Fibroblast of lung (primary cell): Measurements from ENCODE around the gene SUGP2. TPM values are rescaled to one million over a fixed set of nuclear protein-coding genes. Genes with fewer than 3 reads are reported as not detected.
"Not testable (repeated sequence)": the region's sequence is repeated elsewhere in the genome, so short reads cannot be mapped to it uniquely, and the experiment has no call there.

Experiments
- DNase-seq, 2 donors: peaks; one replicate each; pipeline versions ENCODE4 v3.0.0 to v3.0.0-alpha.2; 2010; ENCODE audit warnings: low read depth in 2 of 2
- H2AFZ ChIP-seq: 2 replicates; pipeline ENCODE4 v1.5.1; 2012; ENCODE audit warnings: low read length, control low read depth, inconsistent platforms
- H3K27ac ChIP-seq: 2 replicates; pipeline ENCODE4 v1.5.1; 2011; ENCODE audit warnings: low read length, control low read depth; ENCODE audit not compliant: insufficient read depth
- H3K27me3 ChIP-seq: 2 replicates; pipeline ENCODE4 v1.5.1; 2011; ENCODE audit warnings: mild to moderate bottlenecking, low read length; ENCODE audit not compliant: control insufficient read depth, insufficient read depth
- H3K36me3 ChIP-seq: 2 replicates; pipeline ENCODE4 v1.5.1; 2011; ENCODE audit warnings: low read length; ENCODE audit not compliant: control insufficient read depth, insufficient read depth
- H3K4me1 ChIP-seq: 2 replicates; pipeline ENCODE4 v1.5.1; 2011; ENCODE audit warnings: low read length; ENCODE audit not compliant: control insufficient read depth, insufficient read depth; ENCODE audit errors: extremely low read depth
- H3K4me2 ChIP-seq: 2 replicates; pipeline ENCODE4 v1.5.1; 2011; ENCODE audit warnings: low read length, control low read depth; ENCODE audit not compliant: insufficient read depth; ENCODE audit errors: extremely low read depth
- H3K4me3 ChIP-seq, 4 experiments: fragments of 200-600 bp in 1 of 4; sonication (generic) in 1 of 4; replicated peaks in 1 of 4; 2 replicates each; pipeline ENCODE4 v1.5.1; 2011 to 2016; ENCODE audit warnings: low read length in 4 of 4, low read depth in 3 of 4, mild to moderate bottlenecking in 3 of 4, control low read depth in 2 of 4, inconsistent platforms in 1 of 4, mixed read lengths in 1 of 4; ENCODE audit not compliant: insufficient read depth in 1 of 4; ENCODE audit errors: control extremely low read depth in 1 of 4
- H3K79me2 ChIP-seq: 2 replicates; pipeline ENCODE4 v1.5.1; 2012; ENCODE audit warnings: mild to moderate bottlenecking, low read length, inconsistent platforms; ENCODE audit not compliant: control insufficient read depth, insufficient read depth
- H3K9ac ChIP-seq: 2 replicates; pipeline ENCODE4 v1.5.1; 2011; ENCODE audit warnings: mild to moderate bottlenecking, low read length, control low read depth; ENCODE audit not compliant: insufficient read depth
- H3K9me3 ChIP-seq: 2 replicates; pipeline ENCODE4 v1.5.1; 2012; ENCODE audit warnings: low read depth, low read length; ENCODE audit not compliant: control insufficient read depth, insufficient read depth
- H4K20me1 ChIP-seq: 2 replicates; pipeline ENCODE4 v1.5.1; 2011; ENCODE audit warnings: low read length; ENCODE audit not compliant: control insufficient read depth, insufficient read depth; ENCODE audit errors: extremely low read depth
- EZH2 ChIP-seq: IDR thresholded peaks from 2 replicates; pipeline ENCODE4 v1.5.1; 2012; ENCODE audit warnings: low read length, control low read depth, mild to moderate bottlenecking; ENCODE audit errors: missing control alignments
- polyA plus RNA-seq, 2 donors: library from polyadenylated mRNA; depleted of rRNA in 1 of 2; stranded (reverse) in 1 of 2; unstranded in 1 of 2; fragments of >200 nt; gene quantifications; 2 replicates each; pipeline ENCODE4 v1.2.1, GENCODE V29; 2011 to 2012; ENCODE audit warnings: missing spikeins in 1 of 2
- total RNA-seq: library from RNA; depleted of rRNA; stranded (reverse); fragments of >200 nt; gene quantifications from 2 replicates; pipeline ENCODE4 v1.2.1, GENCODE V29; 2014
- TF ChIP-seq, protein P1 (sequence below), 2 donors: IDR thresholded peaks in 1 of 2; conservative IDR thresholded peaks in 1 of 2; 1 replicate in 1 of 2; 2 replicates in 1 of 2; pipeline ENCODE4 v1.5.1; 2011 to 2012; ENCODE audit warnings: low read length in 2 of 2, control low read depth in 1 of 2, inconsistent platforms in 1 of 2, low read depth in 1 of 2, mild to moderate bottlenecking in 1 of 2

SUGP2 gene
- total and polyA plus RNA-seq, 2 donors (not counting 1 experiment from before 2014, with no cell fraction given), result 29.2 to 31.4 TPM

DNA sequence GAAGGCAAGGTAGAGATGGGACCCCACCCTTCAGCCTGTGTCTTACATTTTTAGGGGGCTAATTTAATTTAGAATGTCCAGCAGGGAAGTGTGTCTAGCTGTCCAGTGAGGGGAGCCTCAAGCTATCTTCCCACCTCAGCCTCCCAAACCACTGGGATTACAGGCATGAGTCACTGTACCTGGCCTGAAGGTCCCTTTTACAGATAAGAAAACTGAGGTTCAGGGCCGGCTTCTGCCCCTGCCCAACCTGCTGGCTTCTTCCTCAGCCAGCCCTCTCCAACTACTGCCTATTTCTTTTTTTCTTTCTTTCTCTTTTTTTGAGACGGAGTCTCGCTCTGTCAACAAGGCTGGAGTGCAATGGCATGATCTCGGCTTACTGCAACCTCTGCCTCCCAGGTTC is 72.9 kb downstream of the SUGP2 start:
- Histone ChIP-seq H3K27ac (no peak overlapping the region), H3K9me3 (no peaks in the 10 kb centered on the region), H3K36me3 (no peaks in the 10 kb centered on the region), H3K4me3 (no peak overlapping the region), H4K20me1 (no peaks in the 10 kb centered on the region), H3K27me3 (peaks cover 3% of the 10 kb centered on the region), H3K4me2 (no peak overlapping the region), H3K9ac (no peak overlapping the region), H2AFZ (no peak overlapping the region), H3K4me1 (no peaks in the 10 kb centered on the region), H3K79me2 (no peaks in the 10 kb centered on the region)
- TF ChIP-seq EZH2, result no peak
- TF ChIP-seq, protein P1, sequence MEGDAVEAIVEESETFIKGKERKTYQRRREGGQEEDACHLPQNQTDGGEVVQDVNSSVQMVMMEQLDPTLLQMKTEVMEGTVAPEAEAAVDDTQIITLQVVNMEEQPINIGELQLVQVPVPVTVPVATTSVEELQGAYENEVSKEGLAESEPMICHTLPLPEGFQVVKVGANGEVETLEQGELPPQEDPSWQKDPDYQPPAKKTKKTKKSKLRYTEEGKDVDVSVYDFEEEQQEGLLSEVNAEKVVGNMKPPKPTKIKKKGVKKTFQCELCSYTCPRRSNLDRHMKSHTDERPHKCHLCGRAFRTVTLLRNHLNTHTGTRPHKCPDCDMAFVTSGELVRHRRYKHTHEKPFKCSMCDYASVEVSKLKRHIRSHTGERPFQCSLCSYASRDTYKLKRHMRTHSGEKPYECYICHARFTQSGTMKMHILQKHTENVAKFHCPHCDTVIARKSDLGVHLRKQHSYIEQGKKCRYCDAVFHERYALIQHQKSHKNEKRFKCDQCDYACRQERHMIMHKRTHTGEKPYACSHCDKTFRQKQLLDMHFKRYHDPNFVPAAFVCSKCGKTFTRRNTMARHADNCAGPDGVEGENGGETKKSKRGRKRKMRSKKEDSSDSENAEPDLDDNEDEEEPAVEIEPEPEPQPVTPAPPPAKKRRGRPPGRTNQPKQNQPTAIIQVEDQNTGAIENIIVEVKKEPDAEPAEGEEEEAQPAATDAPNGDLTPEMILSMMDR (conservative IDR thresholded peaks at IDR 0.05 in 1 of 2, IDR thresholded peaks at IDR 0.05 in 1 of 2; ENCODE audit: low read depth in 1 of 2, low read length in 2 of 2), result no peak
- no peak for DNase-seq

DNA sequence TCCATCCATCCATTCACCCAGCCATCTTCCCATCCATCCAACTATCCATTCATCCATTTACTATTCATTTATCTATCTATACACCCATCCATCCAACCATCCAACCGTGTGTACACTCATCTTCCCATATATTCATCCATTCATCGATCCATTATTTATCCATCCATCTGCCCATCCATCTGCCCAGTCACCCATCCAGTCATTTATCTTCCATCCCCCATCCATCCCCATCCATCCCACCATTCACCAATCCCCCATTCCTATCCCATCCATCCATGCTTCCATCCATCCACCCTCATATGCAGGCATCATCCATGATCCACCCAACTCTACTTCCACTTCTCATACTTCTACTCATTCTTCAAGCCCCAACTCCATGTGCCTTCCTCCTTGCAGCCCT is 78.3 kb downstream of the SUGP2 start:
- Histone ChIP-seq H3K4me3 (no peak overlapping the region), H3K4me2 (no peak overlapping the region), H4K20me1 (no peaks in the 10 kb centered on the region), H3K9me3 (no peaks in the 10 kb centered on the region), H3K27me3 (no peaks in the 10 kb centered on the region), H3K4me1 (no peaks in the 10 kb centered on the region), H3K9ac (no peak overlapping the region), H2AFZ (no peak overlapping the region), H3K27ac (no peak overlapping the region), H3K36me3 (no peaks in the 10 kb centered on the region), H3K79me2 (no peaks in the 10 kb centered on the region)
- TF ChIP-seq, protein P1 (conservative IDR thresholded peaks at IDR 0.05 in 1 of 2, IDR thresholded peaks at IDR 0.05 in 1 of 2; ENCODE audit: low read depth in 1 of 2, low read length in 2 of 2), result no peak
- TF ChIP-seq EZH2, result no peak
- DNase-seq, result no peak

DNA sequence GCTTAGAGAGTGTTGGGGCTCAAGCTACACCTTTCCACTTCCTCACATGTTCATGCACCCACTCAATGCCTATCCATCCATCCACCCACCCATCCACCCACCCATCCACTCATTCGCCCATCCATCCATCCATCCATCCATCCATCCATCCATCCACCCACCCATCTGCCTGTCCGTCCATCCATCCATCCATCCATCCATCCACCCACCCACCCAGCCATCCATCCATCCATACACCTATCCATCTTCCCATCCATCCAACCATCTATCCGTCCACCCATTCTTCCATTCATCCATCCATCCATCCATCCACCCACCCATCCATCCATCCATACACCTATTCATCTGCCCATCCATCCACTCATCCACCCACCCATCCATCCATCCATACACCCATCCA is 79.2 kb downstream of the SUGP2 start:
- no peaks in the 10 kb centered on the region for H3K27me3 ChIP-seq
- H3K4me3 ChIP-seq, result no peak overlapping the region
- DNase-seq, result no peak
- no peaks in the 10 kb centered on the region for H4K20me1 ChIP-seq
- no peak overlapping the region for H2AFZ ChIP-seq
- no peaks in the 10 kb centered on the region for H3K36me3 ChIP-seq
- no peak overlapping the region for H3K9ac ChIP-seq
- TF ChIP-seq EZH2, result no peak
- TF ChIP-seq, protein P1 (conservative IDR thresholded peaks at IDR 0.05 in 1 of 2, IDR thresholded peaks at IDR 0.05 in 1 of 2; ENCODE audit: low read depth in 1 of 2, low read length in 2 of 2), result no peak
- H3K4me2 ChIP-seq, result no peak overlapping the region
- no peaks in the 10 kb centered on the region for H3K79me2 ChIP-seq
- H3K4me1 ChIP-seq, result no peaks in the 10 kb centered on the region
- no peaks in the 10 kb centered on the region for H3K9me3 ChIP-seq
- no peak overlapping the region for H3K27ac ChIP-seq

DNA sequence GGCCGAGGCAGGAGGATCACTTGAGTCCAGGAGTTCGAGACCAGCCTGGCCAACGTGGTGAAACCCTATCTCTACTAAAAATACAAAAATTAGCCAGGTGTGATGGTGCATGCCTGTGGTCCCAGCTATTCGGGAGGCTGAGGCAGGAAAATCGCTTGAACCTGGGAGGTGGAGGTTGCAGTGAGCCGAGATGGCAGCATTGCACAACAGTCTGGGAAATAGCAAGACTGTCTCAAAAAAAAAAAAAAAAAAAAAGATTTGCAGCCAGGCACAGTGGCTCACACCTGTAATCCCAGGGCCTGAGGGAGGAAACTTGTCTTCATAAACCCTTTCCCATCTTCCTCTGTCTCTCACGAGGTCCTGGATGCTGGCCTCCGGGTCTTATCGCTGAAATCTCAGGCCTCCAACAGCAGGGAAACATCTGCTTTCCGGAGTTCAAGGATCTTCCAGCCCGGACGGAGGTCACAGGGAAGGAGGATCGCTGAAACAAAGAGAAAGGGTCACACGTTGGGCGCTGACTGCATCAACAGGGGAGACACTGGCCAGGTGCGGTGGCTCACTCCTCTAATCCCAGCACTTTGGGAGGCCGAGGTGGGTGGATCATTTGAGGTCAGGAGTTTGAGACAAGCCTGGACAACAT is 80.8 kb downstream of the SUGP2 start:
- not testable (repeated sequence) for H3K9ac ChIP-seq, H3K79me2 ChIP-seq, H2AFZ ChIP-seq, H3K4me2 ChIP-seq, H3K36me3 ChIP-seq, H3K4me1 ChIP-seq, H3K27ac ChIP-seq, DNase-seq, H3K27me3 ChIP-seq, H3K9me3 ChIP-seq, H3K4me3 ChIP-seq, H4K20me1 ChIP-seq
